Activated B cell treated with CpG ODN at 0.5 μM for 24 hours (primary cell): ENCODE results near the gene SH3D19. TPM values are rescaled to one million over a fixed set of nuclear protein-coding genes. Genes with fewer than 3 reads are reported as not detected.

Experiments used
- ATAC-seq: fragments of 200-7000 bp; cut with Tn5 transposase; one replicate; pipeline ENCODE4 v1.10.0; 2021; ENCODE audit warnings: low read depth, mild to moderate bottlenecking, moderate library complexity
- CTCF ChIA-PET: fragments of 350-600 bp; sonication (Branson Sonifier 250); formaldehyde crosslinking; loops from one replicate; lab custom pipeline; 2021; ENCODE audit warnings: antibody characterized with exemption; lab: Charles Lee
- POLR2A ChIA-PET: fragments of 350-600 bp; sonication (Branson Sonifier 250); formaldehyde crosslinking; loops from one replicate; lab custom pipeline; 2021; ENCODE audit warnings: antibody characterized with exemption; lab: Charles Lee
- DNase-seq: peaks from one replicate; pipeline ENCODE4 v3.0.0; 2022
- H3K27ac Mint-ChIP-seq: one replicate; pipeline ENCODE4 v1.8.0; 2020; ENCODE audit warnings: mixed read lengths
- H3K27me3 Mint-ChIP-seq: one replicate; pipeline ENCODE4 v1.8.0; 2021; ENCODE audit warnings: mixed read lengths
- H3K36me3 Mint-ChIP-seq: one replicate; pipeline ENCODE4 v1.8.0; 2021; ENCODE audit warnings: low read depth, mixed read lengths
- H3K4me1 Mint-ChIP-seq: one replicate; pipeline ENCODE4 v1.8.0; 2021; ENCODE audit warnings: mixed read lengths
- H3K4me3 Mint-ChIP-seq: one replicate; pipeline ENCODE4 v1.8.0; 2020; ENCODE audit warnings: mild to moderate bottlenecking, mixed read lengths
- H3K9me3 Mint-ChIP-seq: one replicate; pipeline ENCODE4 v1.8.0; 2020; ENCODE audit warnings: mixed read lengths
- CTCF ChIP-seq: fragments of 200-600 bp; IDR thresholded peaks from one replicate; pipeline ENCODE4 v1.8.0; 2022; ENCODE audit warnings: antibody characterized with exemption, mild to moderate bottlenecking
- intact Hi-C: fragments of 100-400 bp; cut with micrococcal nuclease; formaldehyde crosslinking; loops from one replicate; pipeline ENCODE4 v1.15.1; 2024
- total RNA-seq: library from RNA; stranded (reverse); gene quantifications from 2 replicates; pipeline ENCODE4 v1.2.3, GENCODE V29; 2022

SH3D19 gene
- total RNA-seq, 1 donor from 2014 or later = not detected

- Mint-ChIP-seq H3K27ac (no peak overlapping the region), H3K27me3 (no peaks in the 10 kb centered on the region), H3K4me3 (no peak overlapping the region), H3K9me3 (no peaks in the 10 kb centered on the region), H3K36me3 (no peaks in the 10 kb centered on the region), H3K4me1 (no peaks in the 10 kb centered on the region)
- ATAC-seq = no peak
- POLR2A ChIA-PET = no interaction called here
- CTCF ChIA-PET = no interaction called here
- TF ChIP-seq CTCF = no peak
- DNase-seq = no peak
- intact Hi-C loops = no loop called here
These were observed 23.0 kb downstream of the SH3D19 start for GRCh38 chr4:151302432-151302831.

GRCh38 chr4:151297170-151297569 is 28.2 kb downstream of the SH3D19 start:
- no peaks in the 10 kb centered on the region for H3K36me3 Mint-ChIP-seq
- H3K9me3 Mint-ChIP-seq = no peaks in the 10 kb centered on the region
- intact Hi-C loops = no loop called here
- POLR2A ChIA-PET = no interaction called here
- CTCF ChIA-PET = no interaction called here
- no peaks in the 10 kb centered on the region for H3K4me1 Mint-ChIP-seq
- DNase-seq (no peak), ATAC-seq (no peak)
- no peak overlapping the region for H3K27ac Mint-ChIP-seq
- H3K27me3 Mint-ChIP-seq = no peaks in the 10 kb centered on the region
- TF ChIP-seq CTCF = no peak
- no peak overlapping the region for H3K4me3 Mint-ChIP-seq

GRCh38 chr4:151296227-151296626 is 29.2 kb downstream of the SH3D19 start:
- no peak overlapping the region for H3K4me3 Mint-ChIP-seq
- no peaks in the 10 kb centered on the region for H3K4me1 Mint-ChIP-seq
- H3K9me3 Mint-ChIP-seq = no peaks in the 10 kb centered on the region
- no peaks in the 10 kb centered on the region for H3K27me3 Mint-ChIP-seq
- no peak for ATAC-seq
- ChIA-PET POLR2A (no interaction called here), CTCF (no interaction called here)
- no peak overlapping the region for H3K27ac Mint-ChIP-seq
- H3K36me3 Mint-ChIP-seq = no peaks in the 10 kb centered on the region
- no peak for DNase-seq
- intact Hi-C loops = no loop called here
- TF ChIP-seq CTCF = no peak

- H3K4me3 Mint-ChIP-seq = no peak overlapping the region
- ATAC-seq (no peak), DNase-seq (no peak)
- POLR2A ChIA-PET = no interaction called here
- H3K9me3 Mint-ChIP-seq = peaks cover 4% of the 10 kb centered on the region
- intact Hi-C loops = no loop called here
- TF ChIP-seq CTCF = no peak
- H3K27ac Mint-ChIP-seq = no peak overlapping the region
- H3K27me3 Mint-ChIP-seq = no peaks in the 10 kb centered on the region
- CTCF ChIA-PET = no interaction called here
- H3K4me1 Mint-ChIP-seq = no peaks in the 10 kb centered on the region
- no peaks in the 10 kb centered on the region for H3K36me3 Mint-ChIP-seq
These were observed 30.4 kb downstream of the SH3D19 start for GRCh38 chr4:151294833-151295496.

- ATAC-seq (no peak), DNase-seq (no peak)
- Mint-ChIP-seq H3K27me3 (no peaks in the 10 kb centered on the region), H3K27ac (no peak overlapping the region), H3K36me3 (no peaks in the 10 kb centered on the region), H3K4me3 (no peak overlapping the region), H3K4me1 (no peaks in the 10 kb centered on the region), H3K9me3 (peaks cover 4% of the 10 kb centered on the region)
- no peak for TF ChIP-seq CTCF
- POLR2A ChIA-PET = no interaction called here
- intact Hi-C loops = no loop called here
- CTCF ChIA-PET = no interaction called here
These were observed 33.4 kb downstream of the SH3D19 start for GRCh38 chr4:151292038-151292437.
